HepG2 (cell line): Measurements from ENCODE around the gene ATP2B2. TPM values are rescaled to one million over a fixed set of nuclear protein-coding genes. Genes with fewer than 3 reads are reported as not detected.

Source experiments
- ATF2 ChIP-seq: sonication (generic); formaldehyde crosslinking; IDR thresholded peaks from 2 replicates; pipeline ENCODE4 v1.4.0; 2020; ENCODE audit warnings: missing genetic modification reagents
- CEBPB ChIP-seq: IDR thresholded peaks from 2 replicates; pipeline ENCODE4 v1.6.1; 2011; ENCODE audit warnings: low read depth, low read length, improper control_type of control experiment, borderline replicate concordance
- CENPBD1 ChIP-seq: sonication (generic); formaldehyde crosslinking; IDR thresholded peaks from 2 replicates; pipeline ENCODE4 v1.8.0; 2022; ENCODE audit warnings: missing genetic modification reagents, low read depth, mild to moderate bottlenecking, borderline replicate concordance
- CREB3 ChIP-seq: sonication (generic); formaldehyde crosslinking; IDR thresholded peaks from 2 replicates; pipeline ENCODE4 v1.5.0; 2020; ENCODE audit warnings: missing genetic modification reagents
- EHMT2 ChIP-seq: fragments of 200-600 bp; sonication (generic); IDR thresholded peaks from 2 replicates; pipeline ENCODE4 v1.7.0; 2017; ENCODE audit warnings: antibody characterized with exemption, low read depth, low read length, borderline replicate concordance
- FOXO1 ChIP-seq: sonication (generic); formaldehyde crosslinking; IDR thresholded peaks from 2 replicates; pipeline ENCODE4 v1.4.0; 2020; ENCODE audit warnings: missing genetic modification reagents
- GMEB2 ChIP-seq: IDR thresholded peaks from 2 replicates; pipeline ENCODE4 v1.6.1; 2016; ENCODE audit warnings: missing biosample characterization, missing genetic modification reagents, low read depth
- HDAC1 ChIP-seq: sonication (generic); formaldehyde crosslinking; IDR thresholded peaks from 2 replicates; pipeline ENCODE4 v1.5.1; 2020; ENCODE audit warnings: mild to moderate bottlenecking, missing genetic modification reagents
- KLF6 ChIP-seq: IDR thresholded peaks from 2 replicates; pipeline ENCODE4 v1.8.0; 2016; ENCODE audit warnings: missing biosample characterization, missing genetic modification reagents
- KMT2A ChIP-seq: sonication (generic); formaldehyde crosslinking; IDR thresholded peaks from 2 replicates; pipeline ENCODE4 v1.4.0; 2020; ENCODE audit warnings: missing genetic modification reagents
- KMT2B ChIP-seq: IDR thresholded peaks from 2 replicates; pipeline ENCODE4 v1.6.1; 2016; ENCODE audit warnings: missing genetic modification reagents, missing compliant biosample characterization
- MAZ ChIP-seq, 2 experiments: sonication (generic) in 1 of 2; formaldehyde crosslinking in 1 of 2; IDR thresholded peaks; 2 replicates each; pipeline versions ENCODE4 v1.5.0 to v1.6.1; 2012 to 2020; ENCODE audit warnings: low read depth in 2 of 2, mild to moderate bottlenecking in 2 of 2, borderline replicate concordance in 1 of 2, improper control_type of control experiment in 1 of 2, low read length in 1 of 2, missing genetic modification reagents in 1 of 2, moderate library complexity in 1 of 2
- NFE2L2 ChIP-seq: fragments of 150-350 bp; IDR thresholded peaks from 2 replicates; pipeline ENCODE4 v1.6.1; 2014; ENCODE audit warnings: low read length
- POLR2G ChIP-seq: fragments of 200-400 bp; formaldehyde crosslinking; IDR thresholded peaks from 2 replicates; pipeline ENCODE4 v1.6.1; 2018; ENCODE audit warnings: mild to moderate bottlenecking, low read depth, low read length, moderate library complexity
- SMARCE1 ChIP-seq: fragments of 450-650 bp; IDR thresholded peaks from 2 replicates; pipeline ENCODE4 v1.6.1; 2017; ENCODE audit warnings: borderline replicate concordance
- SRSF4 ChIP-seq: fragments of 200-400 bp; formaldehyde crosslinking; IDR thresholded peaks from one replicate; pipeline ENCODE4 v1.6.1; 2018; ENCODE audit warnings: mild to moderate bottlenecking, low read depth, low read length, moderate library complexity; ENCODE audit not compliant: poor library complexity, severe bottlenecking
- TMF1 ChIP-seq: sonication (generic); formaldehyde crosslinking; IDR thresholded peaks from 2 replicates; pipeline ENCODE4 v1.8.1; 2022; ENCODE audit warnings: low read depth, missing genetic modification reagents
- ZKSCAN5 ChIP-seq: sonication (generic); formaldehyde crosslinking; IDR thresholded peaks from 2 replicates; pipeline ENCODE4 v1.5.1; 2020; ENCODE audit warnings: mild to moderate bottlenecking, missing genetic modification reagents
- ZNF160 ChIP-seq: sonication (generic); formaldehyde crosslinking; IDR thresholded peaks from 2 replicates; pipeline ENCODE4 v1.8.0; 2022; ENCODE audit warnings: mild to moderate bottlenecking, inconsistent platforms, missing genetic modification reagents
- ZNF225 ChIP-seq: sonication (generic); formaldehyde crosslinking; IDR thresholded peaks from 2 replicates; pipeline ENCODE4 v1.4.0; 2020; ENCODE audit warnings: mild to moderate bottlenecking, missing genetic modification reagents
- ZNF484 ChIP-seq: sonication (generic); formaldehyde crosslinking; IDR thresholded peaks from 2 replicates; pipeline ENCODE4 v1.5.1; 2020; ENCODE audit warnings: mild to moderate bottlenecking, low read depth, missing genetic modification reagents, borderline replicate concordance
- ZNF503 ChIP-seq: sonication (generic); formaldehyde crosslinking; IDR thresholded peaks from 2 replicates; pipeline ENCODE4 v1.4.0; 2020; ENCODE audit warnings: missing genetic modification reagents
- ZNF572 ChIP-seq: sonication (generic); formaldehyde crosslinking; IDR thresholded peaks from 2 replicates; pipeline ENCODE4 v1.5.1; 2020; ENCODE audit warnings: mild to moderate bottlenecking, missing genetic modification reagents
- ZNF780A ChIP-seq: sonication (generic); formaldehyde crosslinking; IDR thresholded peaks from 2 replicates; pipeline ENCODE4 v1.8.0; 2022; ENCODE audit warnings: mild to moderate bottlenecking, missing genetic modification reagents, moderate library complexity
- polyA plus RNA-seq, 8 experiments: library from polyadenylated mRNA; depleted of rRNA in 3 of 8; stranded (reverse) in 7 of 8; unstranded in 1 of 8; fragments of >200 nt; fragmentation: Illumina TruSeq in 4 of 8; extraction: Trizol in 4 of 8; gene quantifications; 2 replicates each; pipeline versions ENCODE4 v1.2.1 to v1.2.3, GENCODE V29; 2011 to 2016; ENCODE audit warnings: low read depth in 4 of 8, missing spikeins in 1 of 8, mixed read lengths in 1 of 8; ENCODE audit not compliant: insufficient read depth in 1 of 8
- total RNA-seq, 5 experiments: library from RNA; depleted of rRNA; stranded (reverse); fragments of >200 nt; fragmentation: Illumina TruSeq; extraction: Trizol; gene quantifications; 2 replicates each; pipeline ENCODE4 v1.2.3, GENCODE V29; 2016; ENCODE audit warnings: low read depth in 1 of 5

Gene ATP2B2
- total and polyA plus RNA-seq, 2 of the 13 experiments (the other 11 are each of a cell fraction or from before 2014, with no cell fraction given): 1.5 to 2.3 TPM

GRCh38 chr3:10508619-10509260, 3.4 kb upstream of the ATP2B2 start (continued):
- peak; percentile 72 for TF ChIP-seq ATF2 (CRISPR knock-in tag)
- no peak for TF ChIP-seq TMF1 (CRISPR knock-in tag)
- no peak for TF ChIP-seq CENPBD1 (CRISPR knock-in tag)
- peak; percentile 26; the same call in 1 of the 2 replicates for TF ChIP-seq EHMT2
- peak; percentile 92 for TF ChIP-seq ZNF503 (CRISPR knock-in tag)
- TF ChIP-seq HDAC1 (CRISPR knock-in tag): peak; percentile 99
- TF ChIP-seq ZNF780A (CRISPR knock-in tag): peak; percentile 89; the same call in 1 of the 2 replicates
- no peak for TF ChIP-seq MAZ (IDR thresholded peaks at IDR 0.05; ENCODE audit: borderline replicate concordance, low read depth, low read length)
- TF ChIP-seq MAZ (CRISPR knock-in tag; IDR thresholded peaks at IDR 0.05; ENCODE audit: low read depth): peak; percentile 92
- peak; percentile 100 for TF ChIP-seq CEBPB
- no peak for TF ChIP-seq SRSF4
- no peak for TF ChIP-seq POLR2G
- TF ChIP-seq ZNF484: no peak
- TF ChIP-seq ZNF225 (CRISPR knock-in tag): peak; percentile 32; the same call in 1 of the 2 replicates
- TF ChIP-seq NFE2L2: no peak; the same call in 1 of the 2 replicates
- no peak; the same call in none of the 2 replicates for TF ChIP-seq KMT2B (CRISPR knock-in tag)
- TF ChIP-seq KMT2A (CRISPR knock-in tag): peak; percentile 58
- TF ChIP-seq CREB3 (CRISPR knock-in tag): no peak
- no peak for TF ChIP-seq ZKSCAN5 (CRISPR knock-in tag)
- peak; percentile 96 for TF ChIP-seq ZNF572 (CRISPR knock-in tag)
- peak; percentile 95 for TF ChIP-seq FOXO1 (CRISPR knock-in tag)
- no peak for TF ChIP-seq SMARCE1
- TF ChIP-seq ZNF160 (CRISPR knock-in tag): peak; percentile 65; the same call in 1 of the 2 replicates
- peak; percentile 77; the same call in 1 of the 2 replicates for TF ChIP-seq KLF6 (CRISPR knock-in tag)
- TF ChIP-seq GMEB2: no peak
